Upper lobe of left lung (tissue), 6 donors: ENCODE results near the gene MAPK14. TPM values are rescaled to one million over a fixed set of nuclear protein-coding genes. Genes with fewer than 3 reads are reported as not detected.

ENCODE experiments used
- ATAC-seq, 2 donors: fragments of 200-7000 bp; cut with Tn5 transposase; one replicate each; pipeline ENCODE4 v1.9.1; 2022; ENCODE audit warnings: mild to moderate bottlenecking in 2 of 2, moderate library complexity in 2 of 2; ENCODE audit not compliant: low FRiP score in 2 of 2
- DNase-seq, 2 donors: peaks; one replicate each; pipeline ENCODE4 v3.0.0-alpha.2; 2019 to 2020
- H3K27ac ChIP-seq, 4 donors: fragments of 200-600 bp; sonication (generic); one replicate each; pipeline ENCODE4 v1.5.1; 2016 to 2019
- H3K27me3 ChIP-seq, 4 donors: fragments of 200-600 bp; sonication (generic); one replicate each; pipeline ENCODE4 v1.5.1; 2017 to 2019
- H3K36me3 ChIP-seq, 4 donors: fragments of 200-600 bp; sonication (generic); one replicate each; pipeline ENCODE4 v1.5.1; 2016 to 2019
- H3K4me1 ChIP-seq, 4 donors: fragments of 200-600 bp; sonication (generic); one replicate each; pipeline ENCODE4 v1.5.1; 2018 to 2019
- H3K4me3 ChIP-seq, 4 donors: fragments of 200-600 bp; sonication (generic); one replicate each; pipeline ENCODE4 v1.5.1; 2017 to 2019; ENCODE audit warnings: mild to moderate bottlenecking in 2 of 4, moderate library complexity in 1 of 4
- H3K9me3 ChIP-seq, 4 donors: fragments of 200-600 bp; sonication (generic); one replicate each; pipeline ENCODE4 v1.5.1; 2018 to 2019
- EP300 ChIP-seq, 4 donors: sonication (generic); formaldehyde crosslinking; IDR thresholded peaks; one replicate each; pipeline ENCODE4 v1.5.1; 2017; ENCODE audit warnings: antibody characterized with exemption in 4 of 4, control low read depth in 2 of 4
- POLR2A ChIP-seq, 4 donors: fragments of 450-650 bp; IDR thresholded peaks; one replicate each; pipeline ENCODE4 v1.5.1; 2016 to 2017; ENCODE audit warnings: antibody characterized with exemption in 4 of 4, mild to moderate bottlenecking in 2 of 4
- POLR2AphosphoS5 ChIP-seq, 2 donors: sonication (generic); formaldehyde crosslinking; IDR thresholded peaks; one replicate each; pipeline ENCODE4 v1.5.1; 2017; ENCODE audit warnings: antibody characterized with exemption in 2 of 2
- WGBS, 2 donors: methylation state at CpG; one replicate each; pipeline ENCODE4 v1.1.5; 2017 to 2018; 5-methylcytosine and 5-hydroxymethylcytosine counted together
- total RNA-seq, 6 donors: library from RNA; depleted of rRNA in 4 of 6; stranded (reverse); fragments of >200 nt in 4 of 6; gene quantifications; one replicate each; pipeline versions ENCODE4 v1.1.0 to v1.2.1, GENCODE V29; 2016 to 2021
- TF ChIP-seq, protein P1 (sequence below), 6 experiments: fragments of 450-650 bp in 4 of 6; fragments of 200-600 bp in 2 of 6; sonication (generic) in 2 of 6; IDR thresholded peaks; one replicate each; pipeline ENCODE4 v1.5.1; 2016 to 2019; ENCODE audit warnings: antibody characterized with exemption in 6 of 6
- donor health status: DM: no; HTN: no; CAD: no; lungs with moderate emphysema.
- donor health status: DM: no; HTN: yes; CAD: no; lungs with severe emphysema.

The MAPK14 gene
- total RNA-seq, 6 donors from 2014 or later: 39.8 to 96.3 (median 70.8) TPM

DNA sequence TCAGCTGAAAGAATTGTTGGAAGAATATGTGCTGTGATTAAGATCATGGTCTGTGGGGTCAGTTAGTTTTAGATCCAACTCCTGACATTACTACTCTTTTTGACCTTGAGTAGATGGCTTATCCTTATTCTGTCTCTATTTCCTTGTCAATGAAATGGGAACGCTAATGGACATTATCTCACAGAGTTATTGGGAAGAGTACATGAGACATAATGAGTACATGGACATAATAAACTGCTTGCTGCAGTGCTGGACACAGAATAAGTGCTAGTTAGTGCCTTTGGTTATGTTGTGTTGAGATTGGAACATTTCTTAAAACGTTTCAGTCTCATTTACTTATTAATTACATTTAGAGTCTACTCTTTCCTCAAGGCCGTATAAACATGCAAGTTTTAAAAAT, 42.6 kb downstream of the MAPK14 start:
- DNase-seq (no peak), ATAC-seq (no peak)
- 65 to 70% methylated on average over 3 of the region's 3 CpGs for WGBS, 2 donors
- peaks cover 18 to 37% (median 26%) of the 10 kb centered on the region in 4 donors for H3K4me1 ChIP-seq
- H3K27ac ChIP-seq: no peak overlapping the region
- no peak overlapping the region for H3K4me3 ChIP-seq
- peaks cover 0 to 7% (median 0%) of the 10 kb centered on the region in 4 donors for H3K36me3 ChIP-seq
- no peaks in the 10 kb centered on the region for H3K9me3 ChIP-seq
- no peaks in the 10 kb centered on the region for H3K27me3 ChIP-seq
- TF ChIP-seq POLR2AphosphoS5 (IDR thresholded peaks at IDR 0.05): no peak
- TF ChIP-seq EP300 (IDR thresholded peaks at IDR 0.05): no peak
- TF ChIP-seq POLR2A (IDR thresholded peaks at IDR 0.05): no peak
- TF ChIP-seq, protein P1, sequence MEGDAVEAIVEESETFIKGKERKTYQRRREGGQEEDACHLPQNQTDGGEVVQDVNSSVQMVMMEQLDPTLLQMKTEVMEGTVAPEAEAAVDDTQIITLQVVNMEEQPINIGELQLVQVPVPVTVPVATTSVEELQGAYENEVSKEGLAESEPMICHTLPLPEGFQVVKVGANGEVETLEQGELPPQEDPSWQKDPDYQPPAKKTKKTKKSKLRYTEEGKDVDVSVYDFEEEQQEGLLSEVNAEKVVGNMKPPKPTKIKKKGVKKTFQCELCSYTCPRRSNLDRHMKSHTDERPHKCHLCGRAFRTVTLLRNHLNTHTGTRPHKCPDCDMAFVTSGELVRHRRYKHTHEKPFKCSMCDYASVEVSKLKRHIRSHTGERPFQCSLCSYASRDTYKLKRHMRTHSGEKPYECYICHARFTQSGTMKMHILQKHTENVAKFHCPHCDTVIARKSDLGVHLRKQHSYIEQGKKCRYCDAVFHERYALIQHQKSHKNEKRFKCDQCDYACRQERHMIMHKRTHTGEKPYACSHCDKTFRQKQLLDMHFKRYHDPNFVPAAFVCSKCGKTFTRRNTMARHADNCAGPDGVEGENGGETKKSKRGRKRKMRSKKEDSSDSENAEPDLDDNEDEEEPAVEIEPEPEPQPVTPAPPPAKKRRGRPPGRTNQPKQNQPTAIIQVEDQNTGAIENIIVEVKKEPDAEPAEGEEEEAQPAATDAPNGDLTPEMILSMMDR (IDR thresholded peaks at IDR 0.05): no peak

DNA sequence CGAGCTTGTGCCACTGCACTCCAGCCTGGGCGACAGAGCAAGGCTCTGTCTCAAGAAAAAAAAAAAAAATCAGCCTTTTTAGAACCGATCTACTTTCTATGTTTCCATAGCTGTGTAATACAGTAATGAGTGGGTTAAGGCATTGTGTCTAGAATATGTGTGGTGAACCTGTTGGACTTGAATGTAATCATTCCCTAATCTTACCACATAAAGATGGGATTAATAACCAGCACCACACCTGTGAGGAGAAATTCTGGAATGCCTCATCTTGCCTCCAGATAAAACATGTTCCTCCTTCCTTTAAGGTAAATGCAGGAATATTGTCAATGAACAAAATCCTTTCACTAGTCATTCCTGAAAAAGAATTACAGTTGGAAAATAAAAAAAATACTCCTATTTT, 43.7 kb downstream of the MAPK14 start:
- Histone ChIP-seq H3K27me3 (no peaks in the 10 kb centered on the region), H3K9me3 (no peaks in the 10 kb centered on the region), H3K36me3 (peaks cover 0 to 17% (median 1%) of the 10 kb centered on the region in 4 donors), H3K27ac (no peak overlapping the region), H3K4me3 (no peak overlapping the region), H3K4me1 (peaks cover 11 to 27% (median 21%) of the 10 kb centered on the region in 4 donors)
- TF ChIP-seq, protein P1 (IDR thresholded peaks at IDR 0.05): no peak
- no peak for TF ChIP-seq POLR2AphosphoS5 (IDR thresholded peaks at IDR 0.05)
- no peak for TF ChIP-seq EP300 (IDR thresholded peaks at IDR 0.05)
- TF ChIP-seq POLR2A (IDR thresholded peaks at IDR 0.05): no peak
- ATAC-seq (no peak), DNase-seq (no peak)
- WGBS, 2 donors: 92 to 94% methylated on average over 3 of the region's 3 CpGs

DNA sequence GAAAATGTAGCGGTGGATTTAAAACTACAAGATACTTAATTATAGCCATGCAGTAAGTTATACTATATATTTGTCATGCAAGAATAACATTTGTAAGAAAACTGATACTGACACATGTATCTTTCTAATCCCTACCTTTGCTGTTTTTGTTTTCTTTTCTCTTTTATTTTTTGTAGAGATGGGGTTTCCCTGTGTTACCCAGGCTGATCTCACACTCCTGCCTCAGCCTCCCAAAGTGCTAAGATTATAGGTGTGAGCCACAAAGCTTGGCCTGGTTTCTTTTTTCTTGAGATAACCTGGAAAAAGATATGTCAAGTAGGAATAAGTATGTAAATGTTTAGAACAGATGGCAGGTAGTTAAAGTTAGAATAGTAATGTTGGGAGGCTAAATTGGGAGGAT, 44.1 kb downstream of the MAPK14 start:
- Histone ChIP-seq H3K4me3 (no peak overlapping the region), H3K27ac (no peak overlapping the region), H3K9me3 (no peaks in the 10 kb centered on the region), H3K4me1 (peaks cover 6 to 26% (median 19%) of the 10 kb centered on the region in 4 donors), H3K36me3 (peaks cover 1 to 22% (median 3%) of the 10 kb centered on the region in 4 donors), H3K27me3 (no peaks in the 10 kb centered on the region)
- ATAC-seq: no peak
- 96 to 97% methylated on average over 1 of the region's 1 CpG for WGBS, 2 donors
- DNase-seq: no peak
- TF ChIP-seq POLR2AphosphoS5 (IDR thresholded peaks at IDR 0.05) (no peak), EP300 (IDR thresholded peaks at IDR 0.05) (no peak), POLR2A (IDR thresholded peaks at IDR 0.05) (no peak)
- TF ChIP-seq, protein P1 (IDR thresholded peaks at IDR 0.05): no peak

DNA sequence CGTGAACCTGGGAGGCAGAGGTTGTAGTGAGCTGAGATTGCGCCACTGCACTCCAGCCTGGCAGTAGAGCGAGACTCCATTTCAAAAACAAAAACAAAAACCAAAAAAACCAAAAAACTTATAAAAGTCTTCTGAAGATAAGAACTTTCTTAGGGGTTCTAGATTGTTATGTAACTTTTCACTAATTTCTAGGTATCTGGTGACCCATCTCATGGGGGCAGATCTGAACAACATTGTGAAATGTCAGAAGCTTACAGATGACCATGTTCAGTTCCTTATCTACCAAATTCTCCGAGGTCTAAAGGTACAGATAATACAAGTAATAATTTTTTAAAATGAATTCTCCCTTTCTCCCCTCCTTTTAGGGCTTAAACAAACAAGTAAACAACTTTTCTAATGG, 45.1 kb downstream of the MAPK14 start:
- TF ChIP-seq EP300 (IDR thresholded peaks at IDR 0.05) (no peak), POLR2AphosphoS5 (IDR thresholded peaks at IDR 0.05) (no peak), POLR2A (IDR thresholded peaks at IDR 0.05) (no peak)
- TF ChIP-seq, protein P1 (IDR thresholded peaks at IDR 0.05): no peak
- peaks cover 3 to 21% (median 14%) of the 10 kb centered on the region in 4 donors for H3K4me1 ChIP-seq
- no peaks in the 10 kb centered on the region for H3K27me3 ChIP-seq
- DNase-seq: no peak
- no peak overlapping the region for H3K27ac ChIP-seq
- H3K9me3 ChIP-seq: no peaks in the 10 kb centered on the region
- peaks cover 4 to 31% (median 11%) of the 10 kb centered on the region in 4 donors for H3K36me3 ChIP-seq
- no peak for ATAC-seq
- 93 to 99% methylated on average over 4 of the region's 4 CpGs for WGBS, 2 donors
- no peak overlapping the region for H3K4me3 ChIP-seq

DNA sequence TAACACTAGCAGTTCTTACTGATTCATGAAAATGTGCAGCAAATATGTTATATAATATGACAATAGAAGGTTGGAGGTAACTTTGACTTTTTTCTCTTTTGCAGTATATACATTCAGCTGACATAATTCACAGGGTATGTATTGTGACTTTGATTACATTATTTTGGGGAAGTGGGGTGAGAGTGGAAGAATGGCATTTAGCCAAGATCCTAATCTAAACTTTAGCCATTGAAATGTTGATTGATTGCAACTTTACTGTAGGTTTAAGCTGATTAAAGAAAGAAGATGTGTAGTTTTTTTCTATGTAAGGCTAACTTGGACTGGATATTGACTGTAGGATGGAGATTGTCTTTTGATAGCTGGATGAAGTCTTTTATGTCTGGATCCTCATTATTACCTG, 46.0 kb downstream of the MAPK14 start:
- H3K36me3 ChIP-seq: peaks cover 6 to 36% (median 12%) of the 10 kb centered on the region in 4 donors
- no peaks in the 10 kb centered on the region for H3K9me3 ChIP-seq
- no peak for ATAC-seq
- TF ChIP-seq EP300 (IDR thresholded peaks at IDR 0.05) (no peak), POLR2A (IDR thresholded peaks at IDR 0.05) (no peak), POLR2AphosphoS5 (IDR thresholded peaks at IDR 0.05) (no peak)
- TF ChIP-seq, protein P1 (IDR thresholded peaks at IDR 0.05): no peak
- no peaks in the 10 kb centered on the region for H3K27me3 ChIP-seq
- no peak overlapping the region for H3K4me3 ChIP-seq
- H3K27ac ChIP-seq: no peak overlapping the region
- H3K4me1 ChIP-seq: peaks cover 3 to 13% (median 11%) of the 10 kb centered on the region in 4 donors
- DNase-seq: no peak
